H9 (cell line): ENCODE measurements around the gene TMEM60. TPM values are rescaled to one million over a fixed set of nuclear protein-coding genes. Genes with fewer than 3 reads are reported as not detected.

Source experiments
- DNase-seq: peaks from one replicate; pipeline ENCODE4 v3.0.0-alpha.2; 2017
- H2AFZ ChIP-seq: one replicate; pipeline ENCODE4 v1.6.1; 2013; ENCODE audit warnings: mild to moderate bottlenecking, low read length, control low read depth, moderate library complexity
- H2AK5ac ChIP-seq: 2 replicates; pipeline ENCODE4 v1.6.1; 2013; ENCODE audit warnings: low read length, control low read depth, mixed read lengths; ENCODE audit not compliant: insufficient read length
- H2BK120ac ChIP-seq: one replicate; pipeline ENCODE4 v1.6.1; 2013; ENCODE audit warnings: low read depth, mild to moderate bottlenecking, low read length, control low read depth, inconsistent platforms; ENCODE audit not compliant: poor library complexity, severe bottlenecking
- H2BK12ac ChIP-seq: 2 replicates; pipeline ENCODE4 v1.6.1; 2013; ENCODE audit warnings: low read length, control low read depth, mixed read lengths, low read depth; ENCODE audit not compliant: insufficient read length
- H2BK15ac ChIP-seq: 2 replicates; pipeline ENCODE4 v1.6.1; 2013; ENCODE audit warnings: low read depth, low read length, control low read depth
- H2BK20ac ChIP-seq: one replicate; pipeline ENCODE4 v1.6.1; 2013; ENCODE audit warnings: low read depth, mild to moderate bottlenecking, low read length, control low read depth, inconsistent platforms; ENCODE audit not compliant: poor library complexity, severe bottlenecking
- H2BK5ac ChIP-seq: 2 replicates; pipeline ENCODE4 v1.6.1; 2013; ENCODE audit warnings: low read length, control low read depth, mixed read lengths; ENCODE audit not compliant: insufficient read length
- H3K14ac ChIP-seq: 2 replicates; pipeline ENCODE4 v1.6.1; 2013; ENCODE audit warnings: low read length, control low read depth; ENCODE audit not compliant: insufficient read depth
- H3K18ac ChIP-seq: 2 replicates; pipeline ENCODE4 v1.6.1; 2013; ENCODE audit warnings: low read depth, mild to moderate bottlenecking, mixed read lengths, low read length, control low read depth; ENCODE audit not compliant: insufficient read length
- H3K23ac ChIP-seq: 2 replicates; pipeline ENCODE4 v1.6.1; 2013; ENCODE audit warnings: low read length, control low read depth, mixed read lengths, low read depth; ENCODE audit not compliant: insufficient read length
- H3K23me2 ChIP-seq: 2 replicates; pipeline ENCODE4 v1.6.1; 2013; ENCODE audit warnings: low read depth, mild to moderate bottlenecking, mixed read lengths, low read length, control low read depth; ENCODE audit not compliant: insufficient read length, poor library complexity, severe bottlenecking
- H3K27ac ChIP-seq: 2 replicates; pipeline ENCODE4 v1.5.1; 2013; ENCODE audit warnings: low read length, control low read depth, mixed read lengths, low read depth; ENCODE audit not compliant: insufficient read length
- H3K27me3 ChIP-seq: 2 replicates; pipeline ENCODE4 v1.6.1; 2013; ENCODE audit warnings: low read length, control low read depth, inconsistent platforms; ENCODE audit not compliant: insufficient read depth
- H3K4ac ChIP-seq: 2 replicates; pipeline ENCODE4 v1.6.1; 2013; ENCODE audit warnings: low read depth, mild to moderate bottlenecking, control low read depth, inconsistent platforms, low read length, moderate library complexity
- H3K4me1 ChIP-seq: 2 replicates; pipeline ENCODE4 v1.6.1; 2013; ENCODE audit warnings: low read length, control low read depth, inconsistent platforms; ENCODE audit not compliant: insufficient read depth
- H3K4me2 ChIP-seq: 2 replicates; pipeline ENCODE4 v1.6.1; 2013; ENCODE audit warnings: low read length, control low read depth, mixed read lengths; ENCODE audit not compliant: insufficient read length, insufficient read depth
- H3K56ac ChIP-seq: 2 replicates; pipeline ENCODE4 v1.6.1; 2013; ENCODE audit warnings: low read depth, mild to moderate bottlenecking, mixed read lengths, low read length, control low read depth; ENCODE audit not compliant: insufficient read length
- H3K79me1 ChIP-seq: 2 replicates; pipeline ENCODE4 v1.6.1; 2013; ENCODE audit warnings: low read depth, mild to moderate bottlenecking, moderate library complexity, low read length, control low read depth, inconsistent platforms; ENCODE audit not compliant: insufficient read depth, poor library complexity, severe bottlenecking
- H3K79me2 ChIP-seq: 2 replicates; pipeline ENCODE4 v1.6.1; 2013; ENCODE audit warnings: low read length, control low read depth, inconsistent platforms; ENCODE audit not compliant: insufficient read depth
- H3K9ac ChIP-seq: 2 replicates; pipeline ENCODE4 v1.6.1; 2013; ENCODE audit warnings: low read length, control low read depth, mixed read lengths; ENCODE audit not compliant: insufficient read length; ENCODE audit errors: extremely low read depth
- H3K9me3 ChIP-seq: one replicate; pipeline ENCODE4 v1.6.1; 2013; ENCODE audit warnings: low read depth, low read length, inconsistent platforms; ENCODE audit not compliant: control insufficient read depth
- H3T11ph ChIP-seq: one replicate; pipeline ENCODE4 v1.6.1; 2013; ENCODE audit warnings: mild to moderate bottlenecking, low read length, control low read depth, inconsistent platforms
- H4K20me1 ChIP-seq: one replicate; pipeline ENCODE4 v1.6.1; 2013; ENCODE audit not compliant: control insufficient read depth, insufficient read length, insufficient read depth
- H4K5ac ChIP-seq: 2 replicates; pipeline ENCODE4 v1.6.1; 2013; ENCODE audit warnings: low read depth, mild to moderate bottlenecking, mixed read lengths, low read length, control low read depth; ENCODE audit not compliant: insufficient read length
- H4K8ac ChIP-seq: replicated peaks from 2 replicates; pipeline ENCODE4 v1.6.1; 2013; ENCODE audit warnings: low read length, control low read depth, mixed read lengths, low read depth; ENCODE audit not compliant: insufficient read length
- H4K91ac ChIP-seq: 2 replicates; pipeline ENCODE4 v1.6.1; 2013; ENCODE audit warnings: low read depth, mild to moderate bottlenecking, moderate library complexity, mixed read lengths, low read length, control low read depth; ENCODE audit not compliant: insufficient read length
- H3K27ac Mint-ChIP-seq, 3 experiments: 2 replicates in 2 of 3; 3 replicates in 1 of 3; pipeline ENCODE4 v1.8.0; 2020 to 2021; ENCODE audit warnings: mixed read lengths in 3 of 3, mild to moderate bottlenecking in 1 of 3, moderate library complexity in 1 of 3
- H3K27me3 Mint-ChIP-seq: 2 replicates; pipeline ENCODE4 v1.8.0; 2021; ENCODE audit warnings: low read depth, mild to moderate bottlenecking, moderate library complexity, mixed read lengths
- H3K36me3 Mint-ChIP-seq, 3 experiments: 2 replicates in 2 of 3; 3 replicates in 1 of 3; pipeline ENCODE4 v1.8.0; 2020 to 2021; ENCODE audit warnings: low read depth in 3 of 3, mixed read lengths in 3 of 3; ENCODE audit not compliant: insufficient read depth in 1 of 3
- H3K4me1 Mint-ChIP-seq, 2 experiments: 2 replicates each; pipeline ENCODE4 v1.8.0; 2020; ENCODE audit warnings: mixed read lengths in 2 of 2
- H3K4me3 Mint-ChIP-seq, 2 experiments: 2 replicates in 1 of 2; 3 replicates in 1 of 2; pipeline ENCODE4 v1.8.0; 2020 to 2021; ENCODE audit warnings: mild to moderate bottlenecking in 2 of 2, mixed read lengths in 2 of 2, moderate library complexity in 1 of 2
- H3K9me3 Mint-ChIP-seq, 2 experiments: 2 replicates in 1 of 2; 3 replicates in 1 of 2; pipeline ENCODE4 v1.8.0; 2020; ENCODE audit warnings: mild to moderate bottlenecking in 2 of 2, mixed read lengths in 2 of 2, moderate library complexity in 1 of 2
- WGBS: extraction: QIAGEN DNeasy Blood & Tissue Kit; methylation state at CpG from one replicate; pipeline ENCODE4 v1.1.7; 2013; ENCODE audit warnings: missing lambda C conversion rate, low lambda C conversion rate, mixed read lengths; ENCODE audit not compliant: insufficient read length; ENCODE audit errors: extremely low coverage; 5-methylcytosine and 5-hydroxymethylcytosine counted together
- total RNA-seq: library from RNA; stranded (reverse); gene quantifications from 2 replicates; pipeline ENCODE4 v1.2.1, GENCODE V29; 2021
- TF ChIP-seq, protein P1 (sequence below): fragments of 200-600 bp; sonication (generic); conservative IDR thresholded peaks from 3 replicates; pipeline ENCODE4 v1.8.0; 2021; ENCODE audit warnings: antibody characterized with exemption, mild to moderate bottlenecking

Gene TMEM60
- total RNA-seq, 1 experiment from 2014 or later, result 14.3 TPM

DNA sequence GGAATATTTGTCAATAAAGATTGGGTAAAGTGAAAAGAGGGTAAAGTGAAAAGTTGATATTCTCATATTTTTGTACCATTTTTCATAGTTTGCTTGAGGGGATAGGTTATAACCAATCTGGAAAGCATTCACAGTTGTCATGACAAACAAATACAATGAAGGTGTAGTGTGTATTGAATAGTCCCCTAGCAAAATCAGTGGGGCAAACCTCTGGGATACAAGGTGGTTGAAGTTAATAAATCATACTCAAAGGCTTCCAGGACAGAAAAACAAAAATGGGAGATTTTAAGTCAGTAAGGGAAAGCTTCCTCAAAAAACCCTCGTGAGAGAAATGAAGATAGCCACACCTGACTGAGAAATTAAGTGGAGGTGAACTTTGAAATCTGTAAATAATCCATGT is 39.7 kb upstream of the TMEM60 start:
- no peaks in the 10 kb centered on the region for H3K79me1 ChIP-seq
- H3K4me1 Mint-ChIP-seq, result peaks cover 0 to 6% of the 10 kb centered on the region in 2 experiments; a peak in 1 of 4 replicates
- no peaks in the 10 kb centered on the region for H3K23me2 ChIP-seq
- no peak overlapping the region for H4K91ac ChIP-seq
- H3K56ac ChIP-seq, result no peak overlapping the region
- TF ChIP-seq, protein P1, sequence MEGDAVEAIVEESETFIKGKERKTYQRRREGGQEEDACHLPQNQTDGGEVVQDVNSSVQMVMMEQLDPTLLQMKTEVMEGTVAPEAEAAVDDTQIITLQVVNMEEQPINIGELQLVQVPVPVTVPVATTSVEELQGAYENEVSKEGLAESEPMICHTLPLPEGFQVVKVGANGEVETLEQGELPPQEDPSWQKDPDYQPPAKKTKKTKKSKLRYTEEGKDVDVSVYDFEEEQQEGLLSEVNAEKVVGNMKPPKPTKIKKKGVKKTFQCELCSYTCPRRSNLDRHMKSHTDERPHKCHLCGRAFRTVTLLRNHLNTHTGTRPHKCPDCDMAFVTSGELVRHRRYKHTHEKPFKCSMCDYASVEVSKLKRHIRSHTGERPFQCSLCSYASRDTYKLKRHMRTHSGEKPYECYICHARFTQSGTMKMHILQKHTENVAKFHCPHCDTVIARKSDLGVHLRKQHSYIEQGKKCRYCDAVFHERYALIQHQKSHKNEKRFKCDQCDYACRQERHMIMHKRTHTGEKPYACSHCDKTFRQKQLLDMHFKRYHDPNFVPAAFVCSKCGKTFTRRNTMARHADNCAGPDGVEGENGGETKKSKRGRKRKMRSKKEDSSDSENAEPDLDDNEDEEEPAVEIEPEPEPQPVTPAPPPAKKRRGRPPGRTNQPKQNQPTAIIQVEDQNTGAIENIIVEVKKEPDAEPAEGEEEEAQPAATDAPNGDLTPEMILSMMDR, result no peak
- no CpG with 5 or more reads among the region's 1 CpG for WGBS
- no peak overlapping the region for H2AK5ac ChIP-seq
- no peak overlapping the region for H3K4me3 Mint-ChIP-seq
- H3K9me3 ChIP-seq, result no peaks in the 10 kb centered on the region
- no peak overlapping the region for H3K27ac ChIP-seq
- H2AFZ ChIP-seq, result no peak overlapping the region
- no peak overlapping the region for H3K4me2 ChIP-seq
- no peak overlapping the region for H3K18ac ChIP-seq
- no peak overlapping the region for H2BK12ac ChIP-seq
- no peak overlapping the region for H3K27ac Mint-ChIP-seq
- H3K79me2 ChIP-seq, result no peaks in the 10 kb centered on the region
- H3K27me3 ChIP-seq, result no peaks in the 10 kb centered on the region
- no peak overlapping the region for H2BK5ac ChIP-seq
- H2BK15ac ChIP-seq, result no peak overlapping the region
- H3K4ac ChIP-seq, result no peak overlapping the region
- no peaks in the 10 kb centered on the region for H4K20me1 ChIP-seq
- no peak overlapping the region for H4K8ac ChIP-seq
- no peak overlapping the region for H3K14ac ChIP-seq
- no peaks in the 10 kb centered on the region for H3K27me3 Mint-ChIP-seq
- no peak overlapping the region for H3T11ph ChIP-seq
- no peak overlapping the region for H4K5ac ChIP-seq
- H3K4me1 ChIP-seq, result no peaks in the 10 kb centered on the region; the same call in 1 of the 2 replicates
- no peak overlapping the region for H3K23ac ChIP-seq
- H3K36me3 Mint-ChIP-seq, result peaks cover 0 to 4% (median 2%) of the 10 kb centered on the region in 3 experiments; a peak in 2 of 7 replicates
- no peak overlapping the region for H2BK120ac ChIP-seq
- DNase-seq, result no peak
- H3K9me3 Mint-ChIP-seq, result peaks cover 0 to 3% of the 10 kb centered on the region in 2 experiments; a peak in 1 of 5 replicates
- no peak overlapping the region for H2BK20ac ChIP-seq
- H3K9ac ChIP-seq, result no peak overlapping the region
